Measurements from ENCODE around the gene CNOT6.

Gene CNOT6

DNA sequence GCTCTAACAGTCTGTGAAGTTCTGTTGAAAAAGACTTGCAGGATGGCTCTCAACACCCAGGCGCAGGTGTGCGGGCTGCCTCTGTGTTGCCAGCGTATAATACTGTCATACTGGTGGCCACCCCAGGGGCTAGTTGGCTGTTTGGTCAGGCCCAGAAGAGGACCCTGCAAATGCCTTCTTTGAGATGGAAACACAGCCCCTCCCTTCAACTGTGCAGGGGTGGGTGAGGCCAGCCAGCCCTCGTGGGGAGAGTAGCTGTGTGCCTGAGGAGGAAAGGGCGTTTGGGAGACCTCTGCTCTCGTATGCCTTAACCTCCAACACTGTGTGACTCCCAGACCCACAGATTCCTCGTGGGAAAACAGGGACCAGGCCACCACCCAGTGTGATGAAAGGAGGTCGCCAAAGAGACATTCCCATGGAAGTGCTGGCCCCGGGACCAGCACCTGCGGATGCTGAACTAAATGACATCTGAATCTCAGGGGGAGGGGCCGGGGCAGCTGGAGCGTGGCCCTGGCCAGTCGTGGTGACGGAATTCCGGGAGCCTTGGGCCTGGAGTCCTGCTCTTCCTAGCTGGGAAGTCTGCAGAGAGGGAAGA, 108.4 kb downstream of the CNOT6 start:
- DNase-seq, result no peak

DNA sequence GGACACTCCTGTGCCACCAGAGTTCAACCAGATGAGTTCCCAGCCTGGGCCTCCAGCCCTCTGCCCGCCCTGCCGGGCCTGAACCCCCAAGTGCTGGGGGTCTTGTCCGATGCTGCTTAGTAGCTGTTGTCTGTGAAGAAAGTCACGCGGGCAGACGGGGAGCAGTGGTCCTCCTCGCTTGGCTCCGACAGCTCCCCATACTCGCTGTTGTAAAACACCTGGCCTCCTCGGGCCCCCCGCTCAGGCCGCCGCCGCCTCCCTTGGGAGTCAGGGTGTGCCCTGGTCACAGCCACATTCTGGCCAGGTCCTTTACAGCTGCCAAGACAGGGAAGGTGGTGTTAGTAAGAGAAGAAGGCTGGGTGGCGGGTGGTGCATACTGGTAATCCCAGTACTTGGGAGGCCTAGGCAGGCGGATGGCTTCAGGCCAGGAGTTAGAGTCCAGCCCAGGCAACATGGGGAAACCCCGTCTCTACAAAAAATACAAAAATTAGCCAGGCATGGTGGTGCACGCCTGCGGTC, 109.0 kb downstream of the CNOT6 start:
- DNase-seq, result no peak

- DNase-seq, result no peak
Measured at GRCh38 chr5:180604271-180604670, 110.1 kb downstream of the CNOT6 start.

GRCh38 chr5:180605554-180606214, 111.5 kb downstream of the CNOT6 start:
- no peak for DNase-seq

GRCh38 chr5:180606215-180606785, 112.1 kb downstream of the CNOT6 start:
- DNase-seq, result no peak

- no peak for DNase-seq
Measured at GRCh38 chr5:180607861-180608571, 113.8 kb downstream of the CNOT6 start.

GRCh38 chr5:180608572-180609310, 114.6 kb downstream of the CNOT6 start:
- DNase-seq, result no peak

GRCh38 chr5:180609386-180609785, 115.2 kb downstream of the CNOT6 start:
- no peak for DNase-seq

DNA sequence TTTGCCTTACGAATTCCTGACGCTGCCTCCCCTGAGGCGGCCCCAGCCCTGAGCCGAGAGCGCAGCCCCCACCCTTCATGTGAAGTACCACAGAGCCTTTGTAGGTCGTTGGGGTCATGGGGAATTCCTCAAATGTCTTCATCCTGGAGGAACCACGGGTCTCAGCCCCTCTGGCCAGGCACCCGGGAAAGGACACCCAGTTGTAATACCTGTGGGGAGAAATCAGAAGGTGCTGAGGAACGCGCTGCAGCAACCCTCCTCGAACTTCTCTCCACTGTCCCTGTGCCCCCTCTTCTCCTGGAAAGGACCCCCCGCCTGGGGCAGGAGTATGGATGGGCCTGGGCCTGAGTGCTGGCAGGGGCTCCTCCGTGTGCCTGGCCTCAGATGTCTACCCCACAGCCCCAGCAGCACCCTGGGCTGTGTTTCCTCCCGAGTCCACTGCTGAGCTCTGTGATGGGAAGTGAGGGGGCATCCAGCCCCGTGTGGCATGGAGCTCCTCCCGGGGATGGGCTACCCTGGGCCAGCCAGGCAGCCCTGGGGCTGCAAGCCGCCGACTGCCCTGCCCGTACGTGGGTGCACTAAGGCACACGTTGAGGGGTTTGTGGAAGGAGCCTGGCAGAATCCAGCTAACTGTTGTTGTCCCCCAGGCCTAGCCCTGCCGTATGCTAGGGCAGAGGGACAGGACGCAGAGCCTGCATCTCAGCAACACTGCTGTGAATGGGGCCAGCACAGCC, 115.8 kb downstream of the CNOT6 start:
- no peak for DNase-seq

- DNase-seq, result no peak
Measured at GRCh38 chr5:180611140-180611850, 117.1 kb downstream of the CNOT6 start.

DNA sequence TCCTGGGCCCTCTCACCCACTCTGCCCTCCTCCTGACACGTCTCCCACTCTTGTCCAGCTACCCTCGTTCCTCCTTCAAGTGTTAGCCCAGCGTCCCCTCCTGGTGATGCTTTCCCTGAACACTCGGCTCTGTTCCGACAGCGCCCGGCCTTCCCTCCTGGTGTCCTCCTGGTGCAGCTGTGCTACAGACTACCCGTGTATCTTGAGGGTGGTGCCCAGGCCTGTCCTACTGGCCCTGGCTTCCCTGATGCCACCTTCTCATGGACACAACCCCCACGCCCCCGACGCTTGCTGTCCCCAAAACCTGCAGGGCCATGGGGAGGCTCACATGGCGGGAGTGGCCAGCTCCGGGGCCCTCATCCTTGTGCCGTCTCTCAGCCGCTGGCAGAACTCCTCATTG, 118.5 kb downstream of the CNOT6 start:
- DNase-seq, result no peak

GRCh38 chr5:180613188-180613813, 119.1 kb downstream of the CNOT6 start:
- DNase-seq, result no peak

DNA sequence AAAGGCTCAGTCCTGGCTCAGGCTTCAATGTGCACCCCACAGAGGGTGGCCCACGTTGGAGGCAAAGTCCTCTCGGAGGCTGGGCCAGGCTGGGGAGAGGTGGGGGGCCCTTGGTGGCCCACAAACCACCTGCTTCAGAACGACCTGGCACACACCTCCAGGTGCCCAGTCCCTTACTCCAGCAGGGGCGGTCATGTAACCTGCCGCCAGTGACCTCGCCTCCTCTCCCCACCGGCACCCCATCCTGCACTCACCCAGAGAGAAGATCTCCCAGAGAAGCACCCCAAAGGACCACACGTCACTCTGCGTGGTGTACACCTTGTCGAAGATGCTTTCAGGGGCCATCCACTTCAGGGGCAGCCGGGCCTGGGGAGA, 119.6 kb downstream of the CNOT6 start:
- no peak for DNase-seq

DNA sequence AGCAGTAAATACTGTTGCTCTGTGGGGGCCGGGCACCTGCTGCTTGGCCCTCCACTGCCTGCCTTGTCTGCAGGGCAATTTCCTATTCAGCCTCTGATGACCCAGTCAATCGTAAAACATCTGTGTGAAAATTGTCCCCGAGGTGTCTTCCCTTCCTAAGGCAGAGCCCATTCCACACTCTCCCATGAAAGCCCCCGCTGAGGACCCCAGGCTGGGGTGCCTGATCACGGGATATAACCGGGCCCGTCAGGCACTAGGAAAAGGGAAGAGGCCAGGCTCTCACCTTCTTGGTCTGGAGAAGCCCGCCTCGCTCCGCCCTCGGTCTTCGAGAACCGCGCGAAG, 124.3 kb downstream of the CNOT6 start:
- no peak for DNase-seq

GRCh38 chr5:180618829-180619562, 124.8 kb downstream of the CNOT6 start:
- no peak for DNase-seq

DNA sequence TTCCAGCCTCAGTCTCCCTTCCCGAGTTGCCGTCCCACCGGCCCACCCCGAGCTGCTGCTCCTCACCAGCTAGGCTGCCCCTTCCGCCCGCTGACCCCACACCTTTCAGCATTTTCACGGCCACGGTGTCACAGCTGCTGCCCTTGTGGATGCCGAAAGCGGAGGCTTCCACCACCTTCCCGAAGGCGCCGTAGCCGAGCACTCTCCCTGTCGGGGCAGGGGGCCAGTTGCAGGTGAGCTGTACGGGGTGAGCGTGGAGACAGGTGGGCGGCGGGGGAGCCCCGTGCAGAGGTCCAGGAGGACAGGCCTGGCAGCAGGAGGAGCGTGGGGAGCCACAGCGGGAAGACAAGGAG, 125.4 kb downstream of the CNOT6 start:
- no peak for DNase-seq

DNA sequence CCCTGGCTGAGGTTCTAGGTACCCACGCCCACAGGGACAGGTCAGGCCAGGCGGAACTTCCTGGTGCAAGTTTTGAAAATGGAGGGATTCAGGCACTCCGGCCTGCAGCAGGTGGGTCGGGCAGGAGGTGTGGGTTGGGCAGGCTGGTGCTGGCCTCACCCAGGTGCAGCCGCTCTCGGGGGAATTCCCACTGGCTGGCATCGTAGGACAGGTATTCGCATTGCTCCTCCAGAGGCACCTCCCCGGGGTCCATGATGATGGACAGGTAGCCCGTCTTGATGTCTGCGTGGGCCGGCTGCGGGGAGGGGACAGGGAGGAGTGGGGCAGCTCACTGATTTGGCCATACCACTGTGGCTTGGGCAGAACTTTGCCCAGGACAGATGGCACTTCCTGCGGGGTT, 125.8 kb downstream of the CNOT6 start:
- no peak for DNase-seq

DNA sequence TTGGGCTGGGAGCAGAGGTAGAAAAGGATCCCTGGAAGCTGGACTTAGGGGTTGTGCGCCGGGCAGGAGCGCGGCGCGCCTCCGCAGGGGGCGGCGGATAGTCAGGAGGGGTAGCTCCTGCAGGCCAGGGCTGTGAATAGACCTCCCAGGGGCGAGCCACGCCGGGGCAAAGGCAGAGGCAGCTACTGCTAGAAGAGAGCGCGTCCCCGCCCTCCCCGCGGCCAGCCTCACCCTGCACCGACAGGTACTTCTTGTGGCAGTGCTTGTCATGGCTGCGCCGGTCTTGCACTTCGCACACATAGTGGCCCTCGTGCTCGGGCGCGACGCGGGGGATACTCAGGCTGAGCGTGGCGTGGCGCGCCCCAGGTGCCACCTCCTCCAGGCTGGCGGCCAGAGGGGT, 127.1 kb downstream of the CNOT6 start:
- no peak for DNase-seq

DNA sequence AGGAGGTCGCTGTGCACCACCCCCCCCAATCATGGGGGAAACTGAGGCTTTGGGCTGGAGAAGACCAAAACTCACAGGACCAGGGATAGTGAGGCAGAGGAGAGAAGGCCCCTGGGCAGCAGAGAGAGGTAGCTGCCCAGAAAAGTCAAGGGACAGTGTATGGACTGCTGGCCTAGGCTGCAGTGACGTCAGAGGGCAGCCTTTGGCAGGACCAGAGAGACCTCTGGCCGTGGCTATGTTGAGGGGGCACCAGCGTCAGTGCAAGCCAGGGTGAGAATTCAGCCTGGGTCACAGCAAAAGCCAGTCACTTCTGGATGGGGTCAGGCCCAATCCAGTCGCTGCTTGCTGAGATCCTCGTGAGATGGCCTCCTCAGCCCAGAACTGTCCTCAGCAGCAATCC, 128.7 kb downstream of the CNOT6 start:
- no peak for DNase-seq

- no peak for DNase-seq
Measured at GRCh38 chr5:180623411-180623834, 129.2 kb downstream of the CNOT6 start.

DNA sequence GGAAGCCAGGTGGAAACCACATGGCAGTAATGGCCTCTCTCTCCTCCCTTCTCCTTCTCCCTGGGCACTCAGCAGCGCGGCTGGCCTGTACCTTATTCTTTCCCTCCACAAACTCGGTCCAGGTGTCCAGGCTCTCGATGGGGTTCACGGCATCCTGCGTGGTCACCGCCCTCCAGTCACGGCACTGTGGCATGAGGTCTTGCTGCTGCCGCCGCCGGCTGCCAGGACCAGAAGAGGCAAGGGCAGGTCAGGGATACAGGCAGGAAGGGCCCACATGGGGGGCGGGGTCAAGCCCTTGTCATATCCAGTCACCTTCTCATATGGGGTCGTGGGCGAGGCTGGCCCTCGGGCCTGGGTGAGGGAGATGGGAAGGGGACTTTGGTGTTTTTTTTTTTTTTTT, 129.7 kb downstream of the CNOT6 start:
- no peak for DNase-seq
